WERI-Rb-1 (cell line): ENCODE results near the gene GALNTL6.

Experiments
- DNase-seq: peaks from one replicate; pipeline ENCODE4 v3.0.0-alpha.2; 2020
- H3K27ac ChIP-seq: fragments of 250-450 bp; sonication (Bioruptor Pico); 2 replicates; pipeline ENCODE4 v1.5.1; 2020; ENCODE audit warnings: mild to moderate bottlenecking, moderate library complexity
- H3K27me3 ChIP-seq: fragments of 250-450 bp; sonication (Bioruptor Pico); 2 replicates; pipeline ENCODE4 v1.5.1; 2021; ENCODE audit warnings: mild to moderate bottlenecking, low read depth, moderate library complexity; ENCODE audit not compliant: insufficient read depth, severe bottlenecking
- H3K36me3 ChIP-seq: fragments of 250-450 bp; sonication (Bioruptor Pico); 2 replicates; pipeline ENCODE4 v1.5.1; 2020; ENCODE audit warnings: mild to moderate bottlenecking, moderate library complexity
- H3K4me3 ChIP-seq: 2 replicates; pipeline ENCODE4 v1.5.1; 2011; ENCODE audit warnings: low read depth, mild to moderate bottlenecking, control low read depth, low read length
- H3K9me3 ChIP-seq: fragments of 250-450 bp; sonication (Bioruptor Pico); 2 replicates; pipeline ENCODE4 v1.5.1; 2021; ENCODE audit warnings: mild to moderate bottlenecking, moderate library complexity; ENCODE audit not compliant: severe bottlenecking
- TF ChIP-seq, protein P1 (sequence below): IDR thresholded peaks from 2 replicates; pipeline ENCODE4 v1.5.1; 2011; ENCODE audit warnings: low read depth, mild to moderate bottlenecking, control low read depth, inconsistent platforms, low read length

The GALNTL6 gene

DNA sequence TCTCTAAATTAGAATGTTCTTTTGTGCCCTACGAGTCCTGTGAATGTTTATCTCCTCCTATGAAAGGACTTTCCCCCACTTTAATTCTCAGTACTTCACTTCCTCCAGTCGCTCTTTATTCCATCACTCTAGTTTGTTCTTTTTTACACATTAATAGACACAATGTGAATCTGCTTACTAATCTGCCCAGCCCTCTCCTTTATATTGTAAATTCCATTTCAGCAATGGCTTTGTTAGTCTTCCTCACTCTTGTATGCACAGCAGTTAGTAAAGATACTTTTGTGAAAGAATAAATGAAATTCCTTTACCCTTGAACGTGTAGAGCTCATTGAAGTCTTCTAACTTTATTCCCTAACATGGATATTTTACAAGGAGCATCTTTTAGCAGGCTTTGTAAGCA is 255.3 kb downstream of the GALNTL6 start:
- H3K27ac ChIP-seq = no peak overlapping the region
- no peak overlapping the region for H3K4me3 ChIP-seq
- H3K36me3 ChIP-seq = no peaks in the 10 kb centered on the region
- no peak for DNase-seq
- TF ChIP-seq, protein P1, sequence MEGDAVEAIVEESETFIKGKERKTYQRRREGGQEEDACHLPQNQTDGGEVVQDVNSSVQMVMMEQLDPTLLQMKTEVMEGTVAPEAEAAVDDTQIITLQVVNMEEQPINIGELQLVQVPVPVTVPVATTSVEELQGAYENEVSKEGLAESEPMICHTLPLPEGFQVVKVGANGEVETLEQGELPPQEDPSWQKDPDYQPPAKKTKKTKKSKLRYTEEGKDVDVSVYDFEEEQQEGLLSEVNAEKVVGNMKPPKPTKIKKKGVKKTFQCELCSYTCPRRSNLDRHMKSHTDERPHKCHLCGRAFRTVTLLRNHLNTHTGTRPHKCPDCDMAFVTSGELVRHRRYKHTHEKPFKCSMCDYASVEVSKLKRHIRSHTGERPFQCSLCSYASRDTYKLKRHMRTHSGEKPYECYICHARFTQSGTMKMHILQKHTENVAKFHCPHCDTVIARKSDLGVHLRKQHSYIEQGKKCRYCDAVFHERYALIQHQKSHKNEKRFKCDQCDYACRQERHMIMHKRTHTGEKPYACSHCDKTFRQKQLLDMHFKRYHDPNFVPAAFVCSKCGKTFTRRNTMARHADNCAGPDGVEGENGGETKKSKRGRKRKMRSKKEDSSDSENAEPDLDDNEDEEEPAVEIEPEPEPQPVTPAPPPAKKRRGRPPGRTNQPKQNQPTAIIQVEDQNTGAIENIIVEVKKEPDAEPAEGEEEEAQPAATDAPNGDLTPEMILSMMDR = no peak
- no peaks in the 10 kb centered on the region for H3K9me3 ChIP-seq
- no peaks in the 10 kb centered on the region for H3K27me3 ChIP-seq

DNA sequence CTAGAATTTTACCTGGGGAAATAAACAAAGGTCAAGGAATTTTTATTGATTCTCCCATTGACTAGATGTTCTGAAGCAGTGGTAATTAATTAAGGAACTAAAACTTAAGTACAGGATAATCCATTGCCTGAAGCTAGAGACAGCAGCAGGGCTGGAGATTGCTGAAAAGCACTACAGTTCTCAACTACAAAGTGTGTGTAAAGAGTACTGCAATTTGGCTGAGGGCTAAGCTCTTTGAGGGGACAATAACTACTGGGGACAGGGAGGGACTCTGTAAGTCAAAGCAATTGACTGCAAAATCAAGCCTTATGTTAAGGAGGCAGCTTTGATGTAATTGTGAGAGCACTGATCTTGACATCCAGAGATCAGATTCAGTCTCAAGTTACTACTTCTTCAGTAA is 260.4 kb downstream of the GALNTL6 start:
- no peaks in the 10 kb centered on the region for H3K36me3 ChIP-seq
- no peaks in the 10 kb centered on the region for H3K9me3 ChIP-seq
- TF ChIP-seq, protein P1 = no peak
- peak; percentile 77 for DNase-seq
- no peak overlapping the region for H3K4me3 ChIP-seq
- no peak overlapping the region for H3K27ac ChIP-seq
- H3K27me3 ChIP-seq = no peaks in the 10 kb centered on the region

DNA sequence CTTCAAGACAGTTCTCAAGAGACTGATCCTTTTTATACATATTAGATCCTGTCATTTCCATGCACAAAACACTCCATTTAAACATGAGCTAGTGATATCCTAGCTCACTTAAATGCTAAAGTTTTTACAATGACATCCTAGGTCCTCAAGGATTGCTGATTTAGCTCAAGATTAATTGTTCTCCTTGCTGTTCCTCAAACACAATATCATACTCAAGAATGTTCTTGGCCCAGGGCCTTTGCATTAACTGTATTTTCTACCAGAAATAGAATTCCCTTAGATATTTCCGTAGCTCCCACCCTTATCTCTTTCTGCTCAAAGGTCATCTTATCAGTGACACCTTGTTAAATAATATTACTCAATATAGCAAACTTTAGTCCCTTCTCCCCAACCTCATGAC is 270.1 kb downstream of the GALNTL6 start:
- no peaks in the 10 kb centered on the region for H3K27me3 ChIP-seq
- H3K27ac ChIP-seq = no peak overlapping the region
- TF ChIP-seq, protein P1 = no peak
- DNase-seq = no peak
- H3K9me3 ChIP-seq = no peaks in the 10 kb centered on the region
- H3K36me3 ChIP-seq = no peaks in the 10 kb centered on the region
- no peak overlapping the region for H3K4me3 ChIP-seq

DNA sequence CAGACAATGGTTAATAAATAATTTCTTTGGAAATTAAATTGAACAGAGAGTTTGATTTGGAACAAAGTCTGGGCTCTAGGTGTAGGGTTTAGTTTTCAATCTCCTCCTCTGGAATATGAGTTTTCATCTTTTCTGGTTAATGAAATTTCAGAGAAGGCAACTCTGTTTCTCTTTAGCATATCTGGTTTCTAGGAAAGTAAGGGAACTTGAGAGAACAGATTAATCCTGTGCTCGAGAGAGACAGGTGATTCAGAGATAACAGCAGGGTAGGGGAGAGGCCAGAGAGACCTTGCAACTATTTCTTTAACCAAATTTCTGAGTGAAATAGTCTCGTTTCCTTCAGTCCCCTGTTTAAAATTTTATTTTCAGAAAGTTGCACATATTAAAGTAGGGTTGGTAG is 275.4 kb downstream of the GALNTL6 start:
- H3K27ac ChIP-seq = no peak overlapping the region

DNA sequence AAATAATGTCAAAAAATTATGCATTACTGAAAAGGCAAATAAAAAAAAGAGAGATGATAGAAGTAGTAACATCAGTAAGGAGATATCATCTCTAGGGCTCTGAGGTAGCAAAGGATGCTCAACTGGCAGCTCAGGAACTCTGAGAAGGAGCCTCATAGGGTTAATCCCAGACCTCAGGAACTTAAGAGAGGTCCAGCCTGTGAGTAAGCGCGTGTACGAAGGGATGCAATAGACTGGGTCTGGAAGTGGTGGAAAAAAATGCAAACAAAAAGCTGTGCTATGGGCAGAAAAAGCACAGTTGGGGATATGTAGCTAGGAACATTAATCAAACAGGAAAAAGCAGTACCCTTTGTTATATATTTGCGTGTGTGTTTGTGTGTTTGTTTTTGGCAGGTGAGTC is 282.0 kb downstream of the GALNTL6 start:
- Histone ChIP-seq H3K4me3 (no peak overlapping the region), H3K27me3 (no peaks in the 10 kb centered on the region), H3K36me3 (no peaks in the 10 kb centered on the region), H3K9me3 (peaks cover 1% of the 10 kb centered on the region), H3K27ac (no peak overlapping the region)
- TF ChIP-seq, protein P1 = no peak
- no peak for DNase-seq

More for the DNA sequence above, 275.4 kb downstream of the GALNTL6 start:
- DNase-seq = no peak
- no peaks in the 10 kb centered on the region for H3K36me3 ChIP-seq
- H3K4me3 ChIP-seq = no peak overlapping the region
- no peaks in the 10 kb centered on the region for H3K27me3 ChIP-seq
- peaks cover 4% of the 10 kb centered on the region for H3K9me3 ChIP-seq
- TF ChIP-seq, protein P1 = no peak

DNA sequence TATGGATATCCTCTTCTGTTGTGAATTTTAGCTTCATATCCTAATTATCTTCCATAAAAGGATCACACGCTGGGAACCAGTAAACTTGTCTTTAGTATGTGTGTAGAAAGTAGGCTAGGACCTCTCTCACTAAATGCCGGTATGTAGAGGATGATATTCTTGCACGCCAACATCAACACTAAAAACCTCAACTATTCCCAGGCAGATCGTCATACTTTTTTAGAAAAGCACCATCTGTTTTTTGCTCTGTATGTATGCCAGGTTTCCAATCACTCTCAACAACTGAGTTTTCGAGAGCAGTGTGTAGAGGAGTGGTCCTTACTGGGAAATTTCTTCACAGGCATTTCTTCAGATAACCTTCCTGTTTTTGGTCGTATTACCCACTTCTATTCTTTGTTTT is 283.6 kb downstream of the GALNTL6 start:
- Histone ChIP-seq H3K4me3 (no peak overlapping the region), H3K36me3 (no peaks in the 10 kb centered on the region), H3K9me3 (no peaks in the 10 kb centered on the region), H3K27me3 (no peaks in the 10 kb centered on the region), H3K27ac (no peak overlapping the region)
- TF ChIP-seq, protein P1 = no peak
- no peak for DNase-seq
